H9 (cell line): ENCODE data around the gene UBA5. TPM values are rescaled to one million over a fixed set of nuclear protein-coding genes. Genes with fewer than 3 reads are reported as not detected.

Experiments used
- DNase-seq: peaks from one replicate; pipeline ENCODE4 v3.0.0-alpha.2; 2017
- H2AFZ ChIP-seq: one replicate; pipeline ENCODE4 v1.6.1; 2013; ENCODE audit warnings: mild to moderate bottlenecking, low read length, control low read depth, moderate library complexity
- H2AK5ac ChIP-seq: 2 replicates; pipeline ENCODE4 v1.6.1; 2013; ENCODE audit warnings: low read length, control low read depth, mixed read lengths; ENCODE audit not compliant: insufficient read length
- H2BK120ac ChIP-seq: one replicate; pipeline ENCODE4 v1.6.1; 2013; ENCODE audit warnings: low read depth, mild to moderate bottlenecking, low read length, control low read depth, inconsistent platforms; ENCODE audit not compliant: poor library complexity, severe bottlenecking
- H2BK12ac ChIP-seq: 2 replicates; pipeline ENCODE4 v1.6.1; 2013; ENCODE audit warnings: low read length, control low read depth, mixed read lengths, low read depth; ENCODE audit not compliant: insufficient read length
- H2BK15ac ChIP-seq: 2 replicates; pipeline ENCODE4 v1.6.1; 2013; ENCODE audit warnings: low read depth, low read length, control low read depth
- H2BK20ac ChIP-seq: one replicate; pipeline ENCODE4 v1.6.1; 2013; ENCODE audit warnings: low read depth, mild to moderate bottlenecking, low read length, control low read depth, inconsistent platforms; ENCODE audit not compliant: poor library complexity, severe bottlenecking
- H2BK5ac ChIP-seq: 2 replicates; pipeline ENCODE4 v1.6.1; 2013; ENCODE audit warnings: low read length, control low read depth, mixed read lengths; ENCODE audit not compliant: insufficient read length
- H3K14ac ChIP-seq: 2 replicates; pipeline ENCODE4 v1.6.1; 2013; ENCODE audit warnings: low read length, control low read depth; ENCODE audit not compliant: insufficient read depth
- H3K18ac ChIP-seq: 2 replicates; pipeline ENCODE4 v1.6.1; 2013; ENCODE audit warnings: low read depth, mild to moderate bottlenecking, mixed read lengths, low read length, control low read depth; ENCODE audit not compliant: insufficient read length
- H3K23ac ChIP-seq: 2 replicates; pipeline ENCODE4 v1.6.1; 2013; ENCODE audit warnings: low read length, control low read depth, mixed read lengths, low read depth; ENCODE audit not compliant: insufficient read length
- H3K23me2 ChIP-seq: 2 replicates; pipeline ENCODE4 v1.6.1; 2013; ENCODE audit warnings: low read depth, mild to moderate bottlenecking, mixed read lengths, low read length, control low read depth; ENCODE audit not compliant: insufficient read length, poor library complexity, severe bottlenecking
- H3K27ac ChIP-seq: 2 replicates; pipeline ENCODE4 v1.5.1; 2013; ENCODE audit warnings: low read length, control low read depth, mixed read lengths, low read depth; ENCODE audit not compliant: insufficient read length
- H3K27me3 ChIP-seq: 2 replicates; pipeline ENCODE4 v1.6.1; 2013; ENCODE audit warnings: low read length, control low read depth, inconsistent platforms; ENCODE audit not compliant: insufficient read depth
- H3K4ac ChIP-seq: 2 replicates; pipeline ENCODE4 v1.6.1; 2013; ENCODE audit warnings: low read depth, mild to moderate bottlenecking, control low read depth, inconsistent platforms, low read length, moderate library complexity
- H3K4me1 ChIP-seq: 2 replicates; pipeline ENCODE4 v1.6.1; 2013; ENCODE audit warnings: low read length, control low read depth, inconsistent platforms; ENCODE audit not compliant: insufficient read depth
- H3K4me2 ChIP-seq: 2 replicates; pipeline ENCODE4 v1.6.1; 2013; ENCODE audit warnings: low read length, control low read depth, mixed read lengths; ENCODE audit not compliant: insufficient read length, insufficient read depth
- H3K56ac ChIP-seq: 2 replicates; pipeline ENCODE4 v1.6.1; 2013; ENCODE audit warnings: low read depth, mild to moderate bottlenecking, mixed read lengths, low read length, control low read depth; ENCODE audit not compliant: insufficient read length
- H3K79me1 ChIP-seq: 2 replicates; pipeline ENCODE4 v1.6.1; 2013; ENCODE audit warnings: low read depth, mild to moderate bottlenecking, moderate library complexity, low read length, control low read depth, inconsistent platforms; ENCODE audit not compliant: insufficient read depth, poor library complexity, severe bottlenecking
- H3K79me2 ChIP-seq: 2 replicates; pipeline ENCODE4 v1.6.1; 2013; ENCODE audit warnings: low read length, control low read depth, inconsistent platforms; ENCODE audit not compliant: insufficient read depth
- H3K9ac ChIP-seq: 2 replicates; pipeline ENCODE4 v1.6.1; 2013; ENCODE audit warnings: low read length, control low read depth, mixed read lengths; ENCODE audit not compliant: insufficient read length; ENCODE audit errors: extremely low read depth
- H3K9me3 ChIP-seq: one replicate; pipeline ENCODE4 v1.6.1; 2013; ENCODE audit warnings: low read depth, low read length, inconsistent platforms; ENCODE audit not compliant: control insufficient read depth
- H3T11ph ChIP-seq: one replicate; pipeline ENCODE4 v1.6.1; 2013; ENCODE audit warnings: mild to moderate bottlenecking, low read length, control low read depth, inconsistent platforms
- H4K20me1 ChIP-seq: one replicate; pipeline ENCODE4 v1.6.1; 2013; ENCODE audit not compliant: control insufficient read depth, insufficient read length, insufficient read depth
- H4K5ac ChIP-seq: 2 replicates; pipeline ENCODE4 v1.6.1; 2013; ENCODE audit warnings: low read depth, mild to moderate bottlenecking, mixed read lengths, low read length, control low read depth; ENCODE audit not compliant: insufficient read length
- H4K8ac ChIP-seq: replicated peaks from 2 replicates; pipeline ENCODE4 v1.6.1; 2013; ENCODE audit warnings: low read length, control low read depth, mixed read lengths, low read depth; ENCODE audit not compliant: insufficient read length
- H4K91ac ChIP-seq: 2 replicates; pipeline ENCODE4 v1.6.1; 2013; ENCODE audit warnings: low read depth, mild to moderate bottlenecking, moderate library complexity, mixed read lengths, low read length, control low read depth; ENCODE audit not compliant: insufficient read length
- H3K27ac Mint-ChIP-seq, 3 experiments: 2 replicates in 2 of 3; 3 replicates in 1 of 3; pipeline ENCODE4 v1.8.0; 2020 to 2021; ENCODE audit warnings: mixed read lengths in 3 of 3, mild to moderate bottlenecking in 1 of 3, moderate library complexity in 1 of 3
- H3K27me3 Mint-ChIP-seq: 2 replicates; pipeline ENCODE4 v1.8.0; 2021; ENCODE audit warnings: low read depth, mild to moderate bottlenecking, moderate library complexity, mixed read lengths
- H3K36me3 Mint-ChIP-seq, 3 experiments: 2 replicates in 2 of 3; 3 replicates in 1 of 3; pipeline ENCODE4 v1.8.0; 2020 to 2021; ENCODE audit warnings: low read depth in 3 of 3, mixed read lengths in 3 of 3; ENCODE audit not compliant: insufficient read depth in 1 of 3
- H3K4me1 Mint-ChIP-seq, 2 experiments: 2 replicates each; pipeline ENCODE4 v1.8.0; 2020; ENCODE audit warnings: mixed read lengths in 2 of 2
- H3K4me3 Mint-ChIP-seq, 2 experiments: 2 replicates in 1 of 2; 3 replicates in 1 of 2; pipeline ENCODE4 v1.8.0; 2020 to 2021; ENCODE audit warnings: mild to moderate bottlenecking in 2 of 2, mixed read lengths in 2 of 2, moderate library complexity in 1 of 2
- H3K9me3 Mint-ChIP-seq, 2 experiments: 2 replicates in 1 of 2; 3 replicates in 1 of 2; pipeline ENCODE4 v1.8.0; 2020; ENCODE audit warnings: mild to moderate bottlenecking in 2 of 2, mixed read lengths in 2 of 2, moderate library complexity in 1 of 2
- whole genome bisulfite sequencing: extraction: QIAGEN DNeasy Blood & Tissue Kit; methylation state at CpG from one replicate; pipeline ENCODE4 v1.1.7; 2013; ENCODE audit warnings: missing lambda C conversion rate, low lambda C conversion rate, mixed read lengths; ENCODE audit not compliant: insufficient read length; ENCODE audit errors: extremely low coverage; 5-methylcytosine and 5-hydroxymethylcytosine counted together
- total RNA-seq: library from RNA; stranded (reverse); gene quantifications from 2 replicates; pipeline ENCODE4 v1.2.1, GENCODE V29; 2021
- TF ChIP-seq, protein P1 (sequence below): fragments of 200-600 bp; sonication (generic); conservative IDR thresholded peaks from 3 replicates; pipeline ENCODE4 v1.8.0; 2021; ENCODE audit warnings: antibody characterized with exemption, mild to moderate bottlenecking

UBA5 gene
- total RNA-seq, 1 experiment from 2014 or later = 37.7 TPM

DNA sequence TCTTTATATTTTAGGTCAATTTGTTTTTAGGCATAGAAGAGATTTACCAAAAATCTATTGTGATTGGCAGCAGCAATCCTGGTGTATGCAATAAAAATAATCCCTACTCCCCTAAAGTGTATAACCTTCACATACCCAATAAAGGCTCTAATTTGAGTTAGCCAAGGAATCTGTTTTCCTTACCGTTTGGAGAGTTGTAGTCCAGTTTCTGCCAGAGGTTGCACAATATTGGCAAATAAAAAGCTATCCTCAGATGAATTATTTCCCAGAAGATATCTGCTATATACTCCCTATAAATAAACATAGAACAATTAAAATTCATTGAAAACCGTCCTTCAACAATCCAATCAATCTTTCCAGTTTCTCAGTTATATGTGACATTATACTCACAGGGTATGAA is 32.0 kb upstream of the UBA5 start:
- Histone ChIP-seq H3K27ac (no peak overlapping the region), H3K18ac (no peak overlapping the region), H3K56ac (no peak overlapping the region), H3T11ph (no peak overlapping the region), H3K14ac (no peak overlapping the region), H3K23me2 (no peaks in the 10 kb centered on the region), H4K8ac (no peak overlapping the region), H3K4ac (no peak overlapping the region), H3K23ac (no peak overlapping the region), H4K91ac (no peak overlapping the region), H3K79me2 (no peaks in the 10 kb centered on the region), H2BK12ac (no peak overlapping the region), H2AFZ (no peak overlapping the region), H3K27me3 (no peaks in the 10 kb centered on the region), H2BK5ac (no peak overlapping the region), H2BK15ac (no peak overlapping the region), H3K9ac (no peak overlapping the region), H3K4me1 (no peaks in the 10 kb centered on the region; the same call in 1 of the 2 replicates), H2BK20ac (no peak overlapping the region), H3K79me1 (no peaks in the 10 kb centered on the region), H2BK120ac (no peak overlapping the region), H2AK5ac (no peak overlapping the region), H3K9me3 (no peaks in the 10 kb centered on the region), H3K4me2 (no peak overlapping the region), H4K20me1 (no peaks in the 10 kb centered on the region), H4K5ac (no peak overlapping the region)
- Mint-ChIP-seq H3K27ac (no peak overlapping the region), H3K36me3 (peaks cover 0 to 21% (median 17%) of the 10 kb centered on the region in 3 experiments; a peak in 4 of 7 replicates), H3K27me3 (no peaks in the 10 kb centered on the region), H3K4me3 (no peak overlapping the region), H3K9me3 (no peaks in the 10 kb centered on the region), H3K4me1 (peaks cover 17 to 18% of the 10 kb centered on the region in 2 experiments)
- DNase-seq = no peak
- WGBS = no CpG with 5 or more reads among the region's 2 CpGs
- TF ChIP-seq, protein P1, sequence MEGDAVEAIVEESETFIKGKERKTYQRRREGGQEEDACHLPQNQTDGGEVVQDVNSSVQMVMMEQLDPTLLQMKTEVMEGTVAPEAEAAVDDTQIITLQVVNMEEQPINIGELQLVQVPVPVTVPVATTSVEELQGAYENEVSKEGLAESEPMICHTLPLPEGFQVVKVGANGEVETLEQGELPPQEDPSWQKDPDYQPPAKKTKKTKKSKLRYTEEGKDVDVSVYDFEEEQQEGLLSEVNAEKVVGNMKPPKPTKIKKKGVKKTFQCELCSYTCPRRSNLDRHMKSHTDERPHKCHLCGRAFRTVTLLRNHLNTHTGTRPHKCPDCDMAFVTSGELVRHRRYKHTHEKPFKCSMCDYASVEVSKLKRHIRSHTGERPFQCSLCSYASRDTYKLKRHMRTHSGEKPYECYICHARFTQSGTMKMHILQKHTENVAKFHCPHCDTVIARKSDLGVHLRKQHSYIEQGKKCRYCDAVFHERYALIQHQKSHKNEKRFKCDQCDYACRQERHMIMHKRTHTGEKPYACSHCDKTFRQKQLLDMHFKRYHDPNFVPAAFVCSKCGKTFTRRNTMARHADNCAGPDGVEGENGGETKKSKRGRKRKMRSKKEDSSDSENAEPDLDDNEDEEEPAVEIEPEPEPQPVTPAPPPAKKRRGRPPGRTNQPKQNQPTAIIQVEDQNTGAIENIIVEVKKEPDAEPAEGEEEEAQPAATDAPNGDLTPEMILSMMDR = no peak
